Endothelial cell (in vitro differentiated cells): ENCODE measurements around the gene WDR18. TPM values are rescaled to one million over a fixed set of nuclear protein-coding genes. Genes with fewer than 3 reads are reported as not detected.
A peak's percentile ranks its signal among the peaks of the same experiment; 100 is the strongest.

ENCODE experiments used
- DNase-seq: peaks from one replicate; pipeline ENCODE4 v3.0.0; 2021; ENCODE audit warnings: low spot score
- H3K27ac Mint-ChIP-seq: one replicate; pipeline ENCODE4 v1.8.0; 2021; ENCODE audit warnings: mixed read lengths, inconsistent platforms; ENCODE audit not compliant: unreplicated experiment
- H3K27me3 Mint-ChIP-seq: one replicate; pipeline ENCODE4 v1.8.0; 2021; ENCODE audit warnings: mild to moderate bottlenecking, moderate library complexity, mixed read lengths, inconsistent platforms; ENCODE audit not compliant: unreplicated experiment
- H3K36me3 Mint-ChIP-seq: one replicate; pipeline ENCODE4 v1.8.0; 2021; ENCODE audit warnings: mild to moderate bottlenecking, low read depth, mixed read lengths, inconsistent platforms; ENCODE audit not compliant: unreplicated experiment
- H3K4me1 Mint-ChIP-seq: one replicate; pipeline ENCODE4 v1.8.0; 2021; ENCODE audit warnings: mild to moderate bottlenecking, mixed read lengths, inconsistent platforms; ENCODE audit not compliant: unreplicated experiment
- H3K4me3 Mint-ChIP-seq: one replicate; pipeline ENCODE4 v1.8.0; 2021; ENCODE audit warnings: mild to moderate bottlenecking, mixed read lengths, inconsistent platforms; ENCODE audit not compliant: unreplicated experiment
- H3K9me3 Mint-ChIP-seq: one replicate; pipeline ENCODE4 v1.8.0; 2021; ENCODE audit warnings: mixed read lengths, inconsistent platforms; ENCODE audit not compliant: unreplicated experiment
- total RNA-seq: library from RNA; stranded (reverse); fragmentation: NEBNext Ultra II Directional; extraction: Animal tissue kit (Norgen Biotek cat#: 25700); gene quantifications from one replicate; pipeline ENCODE4 v1.2.1, GENCODE V29; 2021; ENCODE audit not compliant: unreplicated experiment
- TF ChIP-seq, protein P1 (sequence below): fragments of 200-600 bp; sonication (generic); IDR thresholded peaks from one replicate; pipeline ENCODE4 v1.5.0; 2021; ENCODE audit warnings: antibody characterized with exemption; ENCODE audit not compliant: unreplicated experiment

WDR18 gene
- total RNA-seq, 1 donor from 2014 or later: 53.1 TPM

- H3K27me3 Mint-ChIP-seq: peaks cover 28% of the 10 kb centered on the region
- TF ChIP-seq, protein P1, sequence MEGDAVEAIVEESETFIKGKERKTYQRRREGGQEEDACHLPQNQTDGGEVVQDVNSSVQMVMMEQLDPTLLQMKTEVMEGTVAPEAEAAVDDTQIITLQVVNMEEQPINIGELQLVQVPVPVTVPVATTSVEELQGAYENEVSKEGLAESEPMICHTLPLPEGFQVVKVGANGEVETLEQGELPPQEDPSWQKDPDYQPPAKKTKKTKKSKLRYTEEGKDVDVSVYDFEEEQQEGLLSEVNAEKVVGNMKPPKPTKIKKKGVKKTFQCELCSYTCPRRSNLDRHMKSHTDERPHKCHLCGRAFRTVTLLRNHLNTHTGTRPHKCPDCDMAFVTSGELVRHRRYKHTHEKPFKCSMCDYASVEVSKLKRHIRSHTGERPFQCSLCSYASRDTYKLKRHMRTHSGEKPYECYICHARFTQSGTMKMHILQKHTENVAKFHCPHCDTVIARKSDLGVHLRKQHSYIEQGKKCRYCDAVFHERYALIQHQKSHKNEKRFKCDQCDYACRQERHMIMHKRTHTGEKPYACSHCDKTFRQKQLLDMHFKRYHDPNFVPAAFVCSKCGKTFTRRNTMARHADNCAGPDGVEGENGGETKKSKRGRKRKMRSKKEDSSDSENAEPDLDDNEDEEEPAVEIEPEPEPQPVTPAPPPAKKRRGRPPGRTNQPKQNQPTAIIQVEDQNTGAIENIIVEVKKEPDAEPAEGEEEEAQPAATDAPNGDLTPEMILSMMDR: no peak
- no peak for DNase-seq
Observed at GRCh38 chr19:1038978-1039645, 55.0 kb downstream of the WDR18 start.

GRCh38 chr19:1039646-1040475 is 55.7 kb downstream of the WDR18 start, which contains the start of gene ABCA7:
TSS of gene ABCA7 (plus strand) at chr19:1040107. CDS start at chr19:1041362, 1,255 bp downstream.
- H3K36me3 Mint-ChIP-seq: peaks cover 29% of the 10 kb centered on the region
- peaks cover 30% of the 10 kb centered on the region for H3K27me3 Mint-ChIP-seq
- TF ChIP-seq, protein P1: no peak
- DNase-seq: peak; percentile 99
- H3K4me1 Mint-ChIP-seq: peaks cover 17% of the 10 kb centered on the region
- H3K4me3 Mint-ChIP-seq: peak within 1 kb of the TSS; percentile 94
- H3K27ac Mint-ChIP-seq: peak within 1 kb of the TSS; percentile 74
- H3K9me3 Mint-ChIP-seq: no peaks in the 10 kb centered on the region

More at GRCh38 chr19:1038978-1039645, 55.0 kb downstream of the WDR18 start:
- Mint-ChIP-seq H3K27ac (peak overlapping the region; percentile 70), H3K4me1 (peaks cover 17% of the 10 kb centered on the region), H3K4me3 (peak overlapping the region; percentile 85), H3K36me3 (peaks cover 29% of the 10 kb centered on the region), H3K9me3 (no peaks in the 10 kb centered on the region)

GRCh38 chr19:1040476-1041271 is 56.5 kb downstream of the WDR18 start:
- Mint-ChIP-seq H3K4me3 (peak overlapping the region; percentile 94), H3K9me3 (no peaks in the 10 kb centered on the region), H3K27ac (peak overlapping the region; percentile 74), H3K4me1 (peaks cover 17% of the 10 kb centered on the region), H3K27me3 (peaks cover 28% of the 10 kb centered on the region), H3K36me3 (peaks cover 25% of the 10 kb centered on the region)
- TF ChIP-seq, protein P1: no peak
- DNase-seq: peak; percentile 83

- Mint-ChIP-seq H3K27me3 (peaks cover 30% of the 10 kb centered on the region), H3K27ac (no peak overlapping the region), H3K36me3 (peaks cover 24% of the 10 kb centered on the region), H3K4me3 (peak overlapping the region; percentile 94), H3K9me3 (no peaks in the 10 kb centered on the region), H3K4me1 (peaks cover 17% of the 10 kb centered on the region)
- no peak for DNase-seq
- TF ChIP-seq, protein P1: no peak
Observed at GRCh38 chr19:1041272-1041834, 57.2 kb downstream of the WDR18 start.
